ENCODE measurements around the gene DTD1. TPM values are rescaled to one million over a fixed set of nuclear protein-coding genes. Genes with fewer than 3 reads are reported as not detected.

Gene DTD1
- total RNA-seq, 6 donors from 2014 or later: 19.9 to 31.2 (median 24.8) TPM

GRCh38 chr20:18719426-18719825, 131.6 kb downstream of the DTD1 start:
- no peak for DNase-seq
- Histone ChIP-seq H3K4me1 (no peaks in the 10 kb centered on the region), H3K9me3 (no peaks in the 10 kb centered on the region), H3K27me3 (no peaks in the 10 kb centered on the region), H3K36me3 (no peaks in the 10 kb centered on the region), H3K4me3 (no peak overlapping the region), H3K27ac (no peak overlapping the region)
- WGBS, 2 donors: 92 to 97% methylated on average over 3 of the region's 3 CpGs
- no peak for ATAC-seq (ENCODE audit: low FRiP score in 2 of 2)
- TF ChIP-seq, protein P1, sequence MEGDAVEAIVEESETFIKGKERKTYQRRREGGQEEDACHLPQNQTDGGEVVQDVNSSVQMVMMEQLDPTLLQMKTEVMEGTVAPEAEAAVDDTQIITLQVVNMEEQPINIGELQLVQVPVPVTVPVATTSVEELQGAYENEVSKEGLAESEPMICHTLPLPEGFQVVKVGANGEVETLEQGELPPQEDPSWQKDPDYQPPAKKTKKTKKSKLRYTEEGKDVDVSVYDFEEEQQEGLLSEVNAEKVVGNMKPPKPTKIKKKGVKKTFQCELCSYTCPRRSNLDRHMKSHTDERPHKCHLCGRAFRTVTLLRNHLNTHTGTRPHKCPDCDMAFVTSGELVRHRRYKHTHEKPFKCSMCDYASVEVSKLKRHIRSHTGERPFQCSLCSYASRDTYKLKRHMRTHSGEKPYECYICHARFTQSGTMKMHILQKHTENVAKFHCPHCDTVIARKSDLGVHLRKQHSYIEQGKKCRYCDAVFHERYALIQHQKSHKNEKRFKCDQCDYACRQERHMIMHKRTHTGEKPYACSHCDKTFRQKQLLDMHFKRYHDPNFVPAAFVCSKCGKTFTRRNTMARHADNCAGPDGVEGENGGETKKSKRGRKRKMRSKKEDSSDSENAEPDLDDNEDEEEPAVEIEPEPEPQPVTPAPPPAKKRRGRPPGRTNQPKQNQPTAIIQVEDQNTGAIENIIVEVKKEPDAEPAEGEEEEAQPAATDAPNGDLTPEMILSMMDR (IDR thresholded peaks at IDR 0.05): no peak
- TF ChIP-seq EP300 (IDR thresholded peaks at IDR 0.05): no peak
- TF ChIP-seq POLR2AphosphoS5 (IDR thresholded peaks at IDR 0.05): no peak
- no peak for TF ChIP-seq POLR2A (IDR thresholded peaks at IDR 0.05)

GRCh38 chr20:18721551-18722115, 133.8 kb downstream of the DTD1 start:
- Histone ChIP-seq H3K36me3 (no peaks in the 10 kb centered on the region), H3K4me1 (no peaks in the 10 kb centered on the region), H3K4me3 (no peak overlapping the region), H3K9me3 (no peaks in the 10 kb centered on the region), H3K27me3 (no peaks in the 10 kb centered on the region), H3K27ac (no peak overlapping the region)
- ATAC-seq (ENCODE audit: low FRiP score in 2 of 2) (no peak), DNase-seq (no peak)
- 89 to 90% methylated on average over 5 to 9 of the region's 9 CpGs for WGBS, 2 donors
- TF ChIP-seq POLR2A (IDR thresholded peaks at IDR 0.05) (no peak), POLR2AphosphoS5 (IDR thresholded peaks at IDR 0.05) (no peak), EP300 (IDR thresholded peaks at IDR 0.05) (no peak)
- TF ChIP-seq, protein P1 (IDR thresholded peaks at IDR 0.05): no peak

DNA sequence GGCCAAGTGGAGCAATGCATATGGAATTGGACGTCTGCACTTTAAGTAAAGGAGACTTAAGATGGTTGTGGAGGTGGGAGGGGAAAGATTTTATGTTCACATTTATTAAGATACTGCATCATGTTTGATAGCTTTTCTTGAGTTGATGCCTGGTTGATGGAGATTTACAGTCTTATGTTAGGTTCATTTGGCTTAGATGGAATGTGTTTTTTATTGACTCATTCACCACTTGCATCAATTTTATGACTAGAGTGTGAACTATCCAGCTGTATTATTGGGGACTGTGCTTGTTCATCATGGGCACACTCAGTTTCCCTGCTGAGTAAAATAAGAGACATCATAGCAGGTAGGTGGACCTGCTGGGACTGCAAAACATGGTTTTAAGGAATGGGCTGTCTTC, 134.5 kb downstream of the DTD1 start:
- H3K27me3 ChIP-seq: no peaks in the 10 kb centered on the region
- no peak overlapping the region for H3K4me3 ChIP-seq
- no peaks in the 10 kb centered on the region for H3K9me3 ChIP-seq
- ATAC-seq (ENCODE audit: low FRiP score in 2 of 2) (no peak), DNase-seq (no peak)
- no peaks in the 10 kb centered on the region for H3K36me3 ChIP-seq
- WGBS, 2 donors: 75 to 86% methylated on average over 1 of the region's 1 CpG
- H3K27ac ChIP-seq: no peak overlapping the region
- H3K4me1 ChIP-seq: no peaks in the 10 kb centered on the region
- TF ChIP-seq POLR2A (IDR thresholded peaks at IDR 0.05) (no peak), POLR2AphosphoS5 (IDR thresholded peaks at IDR 0.05) (no peak), EP300 (IDR thresholded peaks at IDR 0.05) (no peak)
- TF ChIP-seq, protein P1 (IDR thresholded peaks at IDR 0.05): no peak

GRCh38 chr20:18724077-18724476, 136.2 kb downstream of the DTD1 start:
- no peaks in the 10 kb centered on the region for H3K9me3 ChIP-seq
- no peak overlapping the region for H3K27ac ChIP-seq
- no peak for DNase-seq
- no peak overlapping the region for H3K4me3 ChIP-seq
- ATAC-seq (ENCODE audit: low FRiP score in 2 of 2): no peak
- no peaks in the 10 kb centered on the region for H3K4me1 ChIP-seq
- no peaks in the 10 kb centered on the region for H3K27me3 ChIP-seq
- TF ChIP-seq, protein P1 (IDR thresholded peaks at IDR 0.05): no peak
- no peak for TF ChIP-seq EP300 (IDR thresholded peaks at IDR 0.05)
- no peak for TF ChIP-seq POLR2A (IDR thresholded peaks at IDR 0.05)
- no peak for TF ChIP-seq POLR2AphosphoS5 (IDR thresholded peaks at IDR 0.05)
- no peaks in the 10 kb centered on the region for H3K36me3 ChIP-seq
- WGBS, 2 donors: 88 to 98% methylated on average over 3 of the region's 3 CpGs

- Histone ChIP-seq H3K27me3 (no peaks in the 10 kb centered on the region), H3K27ac (no peak overlapping the region), H3K36me3 (no peaks in the 10 kb centered on the region), H3K9me3 (no peaks in the 10 kb centered on the region), H3K4me3 (no peak overlapping the region), H3K4me1 (no peaks in the 10 kb centered on the region)
- 67 to 85% methylated on average over 3 to 4 of the region's 4 CpGs for WGBS, 2 donors
- DNase-seq (no peak), ATAC-seq (ENCODE audit: low FRiP score in 2 of 2) (no peak)
- TF ChIP-seq POLR2A (IDR thresholded peaks at IDR 0.05) (no peak), EP300 (IDR thresholded peaks at IDR 0.05) (no peak), POLR2AphosphoS5 (IDR thresholded peaks at IDR 0.05) (no peak)
- TF ChIP-seq, protein P1 (IDR thresholded peaks at IDR 0.05): no peak
These were observed 137.1 kb downstream of the DTD1 start for GRCh38 chr20:18724788-18725464.

Measured in upper lobe of left lung (tissue), 6 donors.